Left ventricle myocardium inferior (tissue), 1 donor: ENCODE measurements around the gene S1PR2. TPM values are rescaled to one million over a fixed set of nuclear protein-coding genes. Genes with fewer than 3 reads are reported as not detected.
A peak's percentile ranks its signal among the peaks of the same experiment; 100 is the strongest.
"Not testable (repeated sequence)": the region's sequence is repeated elsewhere in the genome, so short reads cannot be mapped to it uniquely, and the experiment has no call there.

Experiments
- DNase-seq: peaks from one replicate; pipeline ENCODE4 v3.0.0-alpha.2; 2020
- H3K27ac ChIP-seq: fragments of 200-600 bp; replicated peaks from 2 replicates; pipeline ENCODE4 v1.8.0; 2021
- H3K27me3 ChIP-seq: fragments of 200-600 bp; 2 replicates; pipeline ENCODE4 v1.8.0; 2021; ENCODE audit warnings: low read depth
- H3K36me3 ChIP-seq: fragments of 200-600 bp; 2 replicates; pipeline ENCODE4 v1.8.0; 2021
- H3K4me1 ChIP-seq: fragments of 200-600 bp; 2 replicates; pipeline ENCODE4 v1.8.0; 2021
- H3K4me3 ChIP-seq: fragments of 200-600 bp; 2 replicates; pipeline ENCODE4 v1.8.0; 2021; ENCODE audit warnings: mild to moderate bottlenecking, moderate library complexity
- H3K9me3 ChIP-seq: fragments of 200-600 bp; replicated peaks from 2 replicates; pipeline ENCODE4 v1.8.0; 2021
- CTCF ChIP-seq: fragments of 200-600 bp; IDR thresholded peaks from 2 replicates; pipeline ENCODE4 v1.8.0; 2021; ENCODE audit warnings: antibody characterized with exemption, mild to moderate bottlenecking, borderline replicate concordance
- intact Hi-C: fragments of 100-400 bp; cut with micrococcal nuclease; formaldehyde crosslinking; loops from one replicate; pipeline ENCODE4 v1.11.0; 2022
- total RNA-seq: library from RNA; stranded (reverse); fragmentation: NEBNext Ultra II Directional; extraction: Animal tissue kit (Norgen Biotek cat#: 25700); gene quantifications from one replicate; pipeline ENCODE4 v1.2.1, GENCODE V29; 2021
- donor health status: DM: no; HTN: yes; CAD: no; lungs with severe emphysema.

The S1PR2 gene
- total RNA-seq, 1 donor from 2014 or later = 3.5 TPM

DNA sequence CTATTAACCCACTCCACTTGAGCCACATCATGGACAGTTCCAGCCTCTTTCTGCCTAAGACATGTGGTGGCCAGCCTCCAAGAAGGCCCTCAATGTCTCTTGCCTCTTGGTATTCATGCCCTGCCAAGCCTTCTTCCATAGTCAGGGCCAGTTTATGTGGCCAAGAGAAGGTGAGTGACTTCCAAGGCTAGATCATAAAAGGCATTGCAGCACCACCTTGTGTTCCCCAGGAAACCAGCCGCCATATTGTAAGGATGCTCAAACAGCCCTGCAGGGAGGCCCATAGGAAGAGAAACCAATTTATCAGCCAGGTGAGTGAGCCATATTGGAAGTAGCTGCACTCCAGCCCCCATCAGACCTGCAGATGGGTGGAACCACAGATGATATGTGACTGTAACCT, 24.1 kb downstream of the S1PR2 start:
- no peak for TF ChIP-seq CTCF
- intact Hi-C loops = no loop called here
- DNase-seq = no peak

DNA sequence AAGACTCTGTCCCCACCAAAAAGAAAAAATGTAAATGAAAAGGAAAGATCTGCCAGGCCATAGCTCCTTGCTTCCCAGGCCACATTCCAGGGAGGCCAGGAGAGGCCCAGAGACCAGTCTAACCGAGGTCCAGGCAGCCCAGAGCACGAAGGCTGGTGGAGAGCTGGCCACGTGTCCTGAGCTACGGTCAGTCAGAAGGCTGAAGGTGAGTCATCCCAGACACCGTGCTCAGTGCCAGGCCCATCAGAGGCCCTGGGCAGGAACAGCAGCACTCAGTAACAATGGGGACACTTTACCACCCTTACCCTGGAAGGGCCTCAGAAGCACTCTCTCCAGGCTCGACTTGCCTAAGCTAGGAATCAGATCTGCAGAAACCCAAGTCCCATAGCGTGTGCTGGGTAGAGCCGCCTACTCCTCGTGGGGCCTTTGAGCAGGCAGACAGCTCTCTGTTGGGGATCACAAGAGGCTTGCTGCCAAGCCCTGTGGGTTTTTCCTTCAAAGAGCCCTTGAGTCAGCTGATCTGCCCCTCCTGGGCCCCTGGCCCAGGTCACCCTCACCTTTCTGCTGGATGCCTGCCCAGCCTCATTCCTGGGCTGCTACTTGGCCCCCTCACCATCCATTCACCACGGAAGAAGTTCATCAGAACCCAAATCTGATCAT, 24.8 kb downstream of the S1PR2 start:
- H3K27me3 ChIP-seq = no peaks in the 10 kb centered on the region
- TF ChIP-seq CTCF = no peak
- H3K36me3 ChIP-seq = no peaks in the 10 kb centered on the region
- no peak overlapping the region for H3K27ac ChIP-seq
- peaks cover 6% of the 10 kb centered on the region for H3K9me3 ChIP-seq
- DNase-seq = no peak
- intact Hi-C loops = no loop called here
- no peak overlapping the region for H3K4me3 ChIP-seq
- no peaks in the 10 kb centered on the region for H3K4me1 ChIP-seq

More for the DNA sequence above, 24.1 kb downstream of the S1PR2 start:
- Histone ChIP-seq H3K4me1 (no peaks in the 10 kb centered on the region), H3K27ac (no peak overlapping the region), H3K36me3 (no peaks in the 10 kb centered on the region), H3K9me3 (peaks cover 6% of the 10 kb centered on the region), H3K27me3 (no peaks in the 10 kb centered on the region), H3K4me3 (no peak overlapping the region)

DNA sequence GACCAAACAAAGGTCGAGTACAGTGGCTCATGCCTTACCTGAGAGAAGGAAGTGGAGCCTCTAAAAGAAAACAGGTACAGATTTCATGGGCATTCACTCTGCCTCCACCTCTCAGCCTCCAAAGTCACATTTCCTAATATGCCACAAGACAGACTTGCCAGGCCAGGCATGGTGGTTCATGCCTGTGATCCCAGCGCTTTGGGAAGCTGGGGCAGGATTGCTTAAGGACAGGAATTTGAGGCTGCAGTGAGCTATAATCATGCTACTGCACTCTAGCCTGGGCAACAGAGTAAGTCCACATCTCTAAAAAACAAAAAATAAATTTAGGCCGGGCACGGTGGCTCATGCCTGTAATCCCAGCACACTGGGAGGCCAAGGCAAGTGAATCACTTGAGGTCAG, 25.5 kb downstream of the S1PR2 start:
- Histone ChIP-seq H3K4me1 (no peaks in the 10 kb centered on the region), H3K36me3 (no peaks in the 10 kb centered on the region), H3K4me3 (no peak overlapping the region), H3K9me3 (peaks cover 6% of the 10 kb centered on the region), H3K27me3 (no peaks in the 10 kb centered on the region), H3K27ac (no peak overlapping the region)
- intact Hi-C loops = no loop called here
- no peak for DNase-seq
- no peak for TF ChIP-seq CTCF

DNA sequence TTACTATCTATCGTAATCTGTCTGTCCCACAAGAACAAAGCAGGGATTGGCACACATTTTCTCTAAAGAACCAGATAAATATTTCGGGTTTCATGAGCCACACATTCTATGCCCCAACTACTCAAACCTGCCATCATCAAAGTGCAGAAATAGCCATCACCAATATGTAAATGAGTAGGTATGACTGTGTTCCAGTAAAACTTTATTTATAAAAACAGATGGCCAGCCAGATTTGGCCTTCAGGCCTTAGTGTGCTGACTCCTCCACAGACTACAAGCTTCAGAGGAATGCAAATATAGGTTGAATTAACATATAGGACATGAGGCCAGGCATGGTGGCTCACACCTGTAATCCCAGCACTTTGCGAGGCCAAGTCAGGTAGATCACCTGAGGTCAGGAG, 27.4 kb downstream of the S1PR2 start:
- no peak for TF ChIP-seq CTCF
- no peak overlapping the region for H3K27ac ChIP-seq
- H3K9me3 ChIP-seq = peaks cover 6% of the 10 kb centered on the region
- intact Hi-C loops = no loop called here
- H3K4me1 ChIP-seq = no peaks in the 10 kb centered on the region
- DNase-seq = no peak
- H3K36me3 ChIP-seq = no peaks in the 10 kb centered on the region
- H3K27me3 ChIP-seq = no peaks in the 10 kb centered on the region
- H3K4me3 ChIP-seq = no peak overlapping the region

- H3K27me3 ChIP-seq = no peaks in the 10 kb centered on the region
- no peaks in the 10 kb centered on the region for H3K4me1 ChIP-seq
- no peaks in the 10 kb centered on the region for H3K36me3 ChIP-seq
- no peak overlapping the region for H3K4me3 ChIP-seq
- no peak for DNase-seq
- intact Hi-C loops = no loop called here
- H3K27ac ChIP-seq = no peak overlapping the region
- no peaks in the 10 kb centered on the region for H3K9me3 ChIP-seq
- no peak for TF ChIP-seq CTCF
Measured at GRCh38 chr19:10201176-10201575, 30.0 kb downstream of the S1PR2 start.

DNA sequence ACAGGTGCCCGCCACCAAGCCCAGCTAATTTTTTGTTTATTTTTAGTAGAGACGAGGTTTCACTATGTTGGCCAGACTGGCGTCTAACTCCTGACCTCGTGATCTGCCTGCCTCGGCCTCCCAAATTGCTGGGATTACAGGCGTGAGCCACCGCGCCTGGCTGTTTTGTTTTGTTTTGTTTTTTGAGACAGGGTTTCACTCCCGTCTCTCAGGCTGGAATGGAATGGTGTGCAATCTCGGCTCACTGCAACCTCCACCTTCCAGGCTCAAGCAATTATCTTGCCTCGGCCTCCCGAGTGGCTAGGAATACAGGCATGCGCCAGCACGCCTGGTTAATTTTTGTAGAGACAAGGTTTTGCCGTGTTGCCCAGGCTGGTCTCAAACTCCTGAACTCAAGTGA, 31.0 kb downstream of the S1PR2 start:
- H3K4me3 ChIP-seq, H3K27me3 ChIP-seq, H3K36me3 ChIP-seq, H3K4me1 ChIP-seq, DNase-seq, H3K9me3 ChIP-seq, intact Hi-C loops, H3K27ac ChIP-seq: not testable (repeated sequence)

DNA sequence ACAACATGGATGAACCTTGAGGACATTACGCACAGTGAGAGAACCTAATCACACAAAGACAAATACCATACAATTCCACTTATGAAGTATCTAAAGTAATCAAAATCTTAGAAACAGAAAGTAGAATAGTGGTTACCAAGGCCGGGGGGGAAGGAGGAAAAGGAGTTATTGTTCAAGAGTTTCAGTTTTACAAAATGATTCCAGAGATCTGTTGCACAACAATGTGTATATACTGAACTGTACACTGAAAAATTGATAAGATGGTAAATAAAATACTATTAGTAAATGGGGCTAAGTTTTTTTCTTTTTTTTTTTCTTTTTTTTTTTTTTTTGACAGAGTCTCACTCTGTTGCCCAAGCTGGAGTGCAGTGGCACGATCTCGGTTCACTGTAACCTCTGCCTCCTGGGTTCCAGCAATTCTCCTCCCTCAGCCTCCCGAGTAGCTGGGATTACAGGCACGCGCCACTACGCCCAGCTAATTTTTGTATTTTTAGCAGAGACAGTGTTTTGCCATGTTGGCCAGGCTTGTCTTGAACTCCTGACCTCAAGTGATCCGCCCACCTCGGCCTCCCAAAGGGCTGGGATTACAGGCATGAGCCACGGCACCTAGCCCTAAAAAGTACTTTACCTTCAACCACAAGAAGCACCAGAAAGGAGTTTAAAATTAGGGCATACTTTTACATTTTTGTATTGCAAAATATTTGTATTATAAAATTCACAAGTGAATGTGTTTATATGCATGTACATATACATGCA, 32.1 kb downstream of the S1PR2 start:
- H3K4me3 ChIP-seq, H3K27me3 ChIP-seq, DNase-seq, H3K9me3 ChIP-seq, intact Hi-C loops, H3K36me3 ChIP-seq: not testable (repeated sequence)
- Histone ChIP-seq H3K27ac (peak overlapping the region; percentile 16), H3K4me1 (peaks cover 13% of the 10 kb centered on the region)
